Activated CD8-positive, alpha-beta memory T cell treated with anti-CD3 and anti-CD28 coated beads for 4 hours (primary cell): ENCODE measurements around the gene DHX38.

ENCODE experiments used
- DNase-seq, 2 donors: peaks; one replicate each; pipeline ENCODE4 v3.0.0-alpha.2; 2020; ENCODE audit warnings: low read depth in 2 of 2

DHX38 gene

GRCh38 chr16:72083778-72084404 lies 9.8 kb upstream of the DHX38 start:
- no peak for DNase-seq

- DNase-seq: no peak
Observed at GRCh38 chr16:72084445-72084844, 9.2 kb upstream of the DHX38 start.

GRCh38 chr16:72085002-72085401 lies 8.6 kb upstream of the DHX38 start:
- no peak for DNase-seq

DNA sequence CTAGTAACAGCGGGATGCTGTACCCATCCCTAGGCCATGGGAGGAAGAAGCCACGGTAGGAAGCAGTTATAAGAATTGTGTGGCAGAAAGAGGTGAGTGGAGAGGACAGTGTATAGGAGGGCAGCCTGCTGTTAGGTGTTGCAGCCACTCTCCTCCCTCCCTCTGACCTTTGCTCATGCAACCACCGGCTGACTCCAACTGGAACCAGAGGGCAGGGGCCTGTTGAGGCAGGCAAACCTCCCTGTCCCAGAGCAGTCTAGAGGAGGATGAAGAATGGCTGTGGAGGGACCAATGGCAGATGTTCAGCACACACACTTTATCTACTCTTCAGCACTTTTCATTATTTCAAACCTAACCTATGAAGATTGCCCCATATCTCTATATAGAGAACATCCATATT lies 2.4 kb upstream of the DHX38 start:
- DNase-seq: no peak

GRCh38 chr16:72092832-72093447 lies 707 bp upstream of the DHX38 start:
- DNase-seq: no peak

GRCh38 chr16:72094266-72094610 lies 591 bp downstream of the DHX38 start:
- DNase-seq: peak; percentile 10 to 60

DNA sequence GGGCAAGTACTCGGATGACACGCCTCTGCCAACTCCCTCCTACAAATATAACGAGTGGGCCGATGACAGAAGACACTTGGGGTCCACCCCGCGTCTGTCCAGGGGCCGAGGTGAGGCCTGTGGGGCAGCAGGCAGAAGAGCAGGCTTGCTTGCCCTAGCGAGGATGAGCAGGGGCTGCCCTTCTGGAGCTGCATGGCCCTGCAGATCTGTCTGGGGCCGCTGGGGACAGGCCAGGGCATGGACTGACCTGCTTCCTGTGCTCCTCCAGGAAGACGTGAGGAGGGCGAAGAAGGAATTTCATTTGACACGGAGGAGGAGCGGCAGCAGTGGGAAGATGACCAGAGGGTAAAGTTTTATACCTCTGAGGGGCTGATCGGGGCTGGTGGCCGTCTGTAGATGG lies 5.3 kb downstream of the DHX38 start:
- DNase-seq: no peak

GRCh38 chr16:72099377-72099818 lies 5.8 kb downstream of the DHX38 start:
- DNase-seq: peak in 1 of 2 donors; percentile 4

- no peak for DNase-seq
Observed at GRCh38 chr16:72101195-72101594, 7.5 kb downstream of the DHX38 start.

- no peak for DNase-seq
Observed at GRCh38 chr16:72104905-72105304, 11.3 kb downstream of the DHX38 start.

GRCh38 chr16:72105978-72106377 lies 12.3 kb downstream of the DHX38 start:
- DNase-seq: no peak

DNA sequence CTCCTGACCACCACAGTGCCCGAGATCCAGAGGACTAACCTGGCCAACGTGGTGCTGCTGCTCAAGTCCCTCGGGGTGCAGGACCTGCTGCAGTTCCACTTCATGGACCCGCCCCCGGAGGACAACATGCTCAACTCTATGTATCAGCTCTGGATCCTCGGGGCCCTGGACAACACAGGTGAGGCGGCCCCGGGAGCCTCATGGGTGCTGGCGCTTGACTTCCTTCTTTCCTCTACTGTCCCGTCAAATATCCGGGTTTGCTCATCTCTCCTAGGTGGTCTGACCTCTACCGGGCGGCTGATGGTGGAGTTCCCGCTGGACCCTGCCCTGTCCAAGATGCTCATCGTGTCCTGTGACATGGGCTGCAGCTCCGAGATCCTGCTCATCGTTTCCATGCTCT lies 13.7 kb downstream of the DHX38 start:
- DNase-seq: no peak

DNA sequence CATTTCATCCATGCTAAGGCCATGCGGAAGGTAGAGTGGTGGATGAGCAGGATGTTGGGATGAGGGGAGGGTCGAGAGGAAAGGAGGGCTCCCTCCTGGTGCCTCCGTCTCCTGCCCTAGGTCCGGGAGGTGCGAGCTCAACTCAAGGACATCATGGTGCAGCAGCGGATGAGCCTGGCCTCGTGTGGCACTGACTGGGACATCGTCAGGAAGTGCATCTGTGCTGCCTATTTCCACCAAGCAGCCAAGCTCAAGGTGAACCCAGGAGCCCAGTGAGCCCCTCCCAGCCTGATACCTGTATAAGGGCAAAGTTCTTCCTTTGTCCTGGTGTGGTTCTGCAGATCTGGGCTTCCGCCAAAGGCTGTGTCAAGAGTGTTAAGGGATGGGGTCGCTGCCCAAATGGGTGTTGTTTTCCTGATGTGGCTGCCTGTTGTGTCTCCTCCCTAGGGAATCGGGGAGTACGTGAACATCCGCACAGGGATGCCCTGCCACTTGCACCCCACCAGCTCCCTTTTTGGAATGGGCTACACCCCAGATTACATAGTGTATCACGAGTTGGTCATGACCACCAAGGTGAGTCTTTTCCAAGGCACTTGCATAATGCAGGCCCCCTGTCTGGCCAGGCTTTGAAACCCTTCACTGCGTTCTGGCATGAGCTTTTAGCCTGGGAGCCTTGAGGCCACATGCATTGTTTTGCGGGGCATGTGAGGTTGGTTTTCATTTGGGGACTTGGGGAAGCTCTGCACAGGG lies 14.9 kb downstream of the DHX38 start:
- no peak for DNase-seq

GRCh38 chr16:72109300-72109699 lies 15.7 kb downstream of the DHX38 start:
- no peak for DNase-seq

DNA sequence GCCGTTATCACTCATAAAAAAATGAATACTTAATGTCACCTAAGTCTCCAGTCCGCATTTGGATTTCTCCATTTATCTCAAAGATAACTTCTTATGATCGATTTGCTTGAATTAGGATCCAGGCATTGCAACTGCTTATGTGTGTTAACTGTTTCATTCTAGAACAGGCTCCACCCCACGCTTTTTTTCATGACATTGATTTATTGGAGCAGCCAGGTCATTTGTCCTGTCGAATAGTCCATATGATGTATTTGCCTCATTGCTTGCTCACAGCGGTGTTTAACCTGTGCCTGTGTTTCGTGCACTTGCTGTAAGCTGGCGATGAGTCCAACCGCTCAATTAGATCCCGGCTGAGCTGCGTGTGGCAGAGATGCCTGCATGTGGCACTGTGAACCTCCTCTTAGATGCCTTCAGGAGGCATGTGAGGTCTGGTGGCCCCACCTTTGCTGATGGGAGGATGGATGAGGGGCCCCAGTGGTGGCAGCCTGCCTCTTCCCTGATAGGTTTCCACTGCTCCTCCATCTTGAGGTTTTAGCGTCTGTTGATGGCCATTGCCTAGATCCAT lies 16.4 kb downstream of the DHX38 start:
- DNase-seq: no peak

DNA sequence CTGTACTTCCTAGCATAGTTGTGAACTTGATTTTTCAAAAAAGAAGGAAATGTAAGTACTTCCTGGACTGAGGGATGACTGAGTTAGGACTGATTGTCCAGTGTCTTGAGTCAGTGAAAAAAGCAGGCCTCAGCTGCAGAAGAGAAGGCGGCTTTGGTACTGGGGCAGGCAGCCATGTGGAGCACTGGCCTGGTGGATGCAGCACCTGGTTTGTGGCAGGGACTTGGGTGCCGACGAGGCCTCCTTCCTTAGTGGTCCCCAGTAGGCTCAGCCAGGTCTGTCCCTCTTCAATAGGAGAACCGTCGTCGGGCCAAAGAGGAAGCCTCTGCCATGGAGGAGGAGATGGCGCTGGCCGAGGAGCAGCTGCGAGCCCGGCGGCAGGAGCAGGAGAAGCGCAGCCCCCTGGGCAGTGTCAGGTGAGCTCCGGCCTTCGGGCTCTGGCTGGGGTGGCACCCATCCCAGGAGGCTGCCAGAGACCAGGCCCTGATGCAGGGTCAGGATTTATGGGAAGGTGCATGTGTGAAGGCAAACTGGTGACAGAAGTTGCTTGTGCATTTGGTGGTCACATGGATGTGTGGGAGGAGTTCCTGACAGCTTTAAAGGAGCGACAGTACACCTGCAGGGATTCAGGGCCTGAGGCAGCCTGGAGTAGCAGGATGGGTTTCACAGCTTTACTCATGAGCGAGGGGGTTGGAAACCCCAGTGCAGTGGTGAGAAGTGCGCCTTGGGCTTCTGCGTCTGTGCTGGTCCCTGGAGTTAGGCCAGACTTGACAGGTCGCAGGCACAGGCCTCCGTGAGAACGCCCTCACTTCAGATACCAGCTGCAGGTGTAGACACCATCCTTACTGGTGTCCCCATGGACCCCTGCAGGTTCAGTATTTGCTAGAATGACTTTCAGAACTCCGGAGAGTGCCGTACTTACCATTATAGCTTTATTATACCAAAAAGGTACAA lies 17.3 kb downstream of the DHX38 start:
- no peak for DNase-seq

DNA sequence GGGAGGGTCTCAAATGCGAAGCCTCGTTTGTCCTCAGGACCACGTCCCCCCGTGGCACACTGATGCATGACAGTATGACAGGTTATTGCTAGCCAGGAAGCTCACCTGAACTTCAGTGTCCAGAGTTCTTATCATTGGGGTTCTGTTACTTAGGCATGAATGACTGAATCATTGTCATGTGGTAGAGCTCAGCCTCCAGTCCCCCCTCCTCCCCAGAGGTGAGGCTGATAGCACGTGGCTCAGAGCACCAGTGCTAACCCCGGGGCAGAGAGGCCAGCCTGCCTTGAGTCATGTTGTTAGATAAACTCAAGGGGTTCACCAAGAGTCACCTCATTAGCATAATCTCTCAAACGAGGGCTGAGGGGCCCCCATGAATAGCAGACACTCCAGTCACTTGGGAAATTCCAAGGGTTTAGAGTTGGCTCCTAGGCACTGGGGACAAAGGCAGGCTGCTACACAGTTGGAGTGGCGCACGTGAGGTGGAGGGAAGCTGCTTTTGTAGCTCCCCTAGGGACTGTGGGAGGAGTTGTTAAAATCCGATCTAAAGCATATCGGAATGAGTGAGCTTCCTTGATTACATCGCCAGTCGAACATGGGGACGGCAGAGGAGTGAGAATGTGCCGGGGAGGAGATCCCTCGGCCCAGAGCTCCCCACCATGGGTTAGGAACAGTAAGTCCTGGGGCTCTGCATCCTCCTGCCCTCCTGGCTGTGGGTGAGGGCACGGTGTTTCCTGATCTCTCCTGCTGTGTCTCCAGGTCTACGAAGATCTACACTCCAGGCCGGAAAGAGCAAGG lies 18.2 kb downstream of the DHX38 start:
- DNase-seq: no peak

DNA sequence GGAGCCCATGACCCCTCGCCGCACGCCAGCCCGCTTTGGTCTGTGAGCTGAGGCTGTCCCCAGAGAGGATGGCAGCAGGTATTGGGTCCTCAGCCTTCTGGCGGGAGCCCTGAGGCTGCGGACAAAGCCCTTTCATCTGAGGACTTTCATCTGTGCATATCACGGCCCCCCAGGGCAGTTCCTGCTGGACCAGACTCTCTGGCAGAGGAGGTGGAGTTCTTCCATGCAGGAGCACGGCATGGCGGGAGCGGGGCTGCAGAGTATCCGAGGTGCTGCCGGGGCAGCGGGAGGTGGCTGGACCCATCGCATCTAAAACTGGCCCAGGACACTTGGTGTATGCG lies 18.8 kb downstream of the DHX38 start:
- DNase-seq: no peak

GRCh38 chr16:72112906-72113615 lies 19.4 kb downstream of the DHX38 start:
- no peak for DNase-seq

- DNase-seq: no peak
Observed at GRCh38 chr16:72113616-72113945, 19.9 kb downstream of the DHX38 start.

DNA sequence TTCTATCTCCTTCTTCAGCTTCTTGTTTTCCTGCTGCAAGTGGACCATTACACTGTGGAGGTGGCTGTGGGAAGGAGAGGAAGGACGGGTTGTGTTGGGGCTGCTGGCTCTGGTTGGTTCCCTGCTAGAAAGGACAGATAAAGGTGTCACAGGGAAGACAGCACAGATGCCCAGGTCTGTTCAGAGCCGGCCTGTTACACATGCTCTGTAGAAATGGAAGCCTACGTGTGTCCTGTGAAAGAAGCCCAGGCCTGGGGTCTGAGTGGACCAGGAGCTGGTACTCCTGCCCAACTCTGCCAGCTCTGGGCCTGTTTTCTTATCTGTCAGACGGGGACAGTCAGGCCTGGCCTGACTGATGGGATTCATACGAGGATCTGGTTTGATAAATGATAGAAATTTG lies 26.4 kb downstream of the DHX38 start:
- DNase-seq: no peak
